Measurements from ENCODE around the gene GRM8. TPM values are rescaled to one million over a fixed set of nuclear protein-coding genes. Genes with fewer than 3 reads are reported as not detected.

Gene GRM8
- total RNA-seq, 1 experiment from 2014 or later: 1.8 TPM

DNA sequence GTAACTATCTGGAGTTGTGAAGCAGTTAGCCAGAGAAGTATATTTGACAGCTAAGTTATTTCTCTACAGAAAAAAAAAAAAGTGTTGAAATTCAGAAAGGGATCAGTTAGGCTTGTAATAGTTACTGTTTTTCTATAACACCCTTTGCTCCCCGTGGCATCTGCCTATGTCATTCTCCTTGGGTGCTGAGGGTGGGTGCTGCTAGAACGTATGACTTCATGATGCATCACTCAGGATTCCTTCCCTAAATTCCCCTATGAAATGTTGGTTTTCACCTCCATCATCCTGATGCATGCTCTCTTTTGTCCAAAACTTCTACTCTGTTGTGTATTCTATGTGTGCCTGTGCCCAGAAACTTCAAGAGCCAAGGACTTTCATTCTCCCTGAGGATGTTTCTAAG, 536.4 kb downstream of the GRM8 start:
- Histone ChIP-seq H2AFZ (ENCODE audit: low read length) (no peak overlapping the region), H3K9me3 (ENCODE audit: control insufficient read depth, low read depth, low read length) (no peaks in the 10 kb centered on the region), H3T11ph (ENCODE audit: low read length) (no peak overlapping the region), H3K9ac (ENCODE audit: extremely low read depth, insufficient read length, low read length) (no peak overlapping the region), H2BK5ac (ENCODE audit: insufficient read length, low read length) (no peak overlapping the region), H4K5ac (ENCODE audit: insufficient read length, low read depth, low read length) (no peak overlapping the region), H3K14ac (ENCODE audit: insufficient read depth, low read length) (no peak overlapping the region), H3K27me3 (ENCODE audit: insufficient read depth, low read length) (no peaks in the 10 kb centered on the region), H2AK5ac (ENCODE audit: insufficient read length, low read length) (no peak overlapping the region), H2BK120ac (ENCODE audit: low read depth, low read length, poor library complexity, severe bottlenecking) (no peak overlapping the region), H3K23ac (ENCODE audit: insufficient read length, low read depth, low read length) (no peak overlapping the region), H2BK20ac (ENCODE audit: low read depth, low read length, poor library complexity, severe bottlenecking) (no peak overlapping the region), H4K20me1 (ENCODE audit: control insufficient read depth, insufficient read depth, insufficient read length) (no peaks in the 10 kb centered on the region), H3K79me1 (ENCODE audit: insufficient read depth, low read depth, low read length, poor library complexity, severe bottlenecking) (no peaks in the 10 kb centered on the region), H3K4ac (ENCODE audit: low read depth, low read length) (no peak overlapping the region), H2BK15ac (ENCODE audit: low read depth, low read length) (no peak overlapping the region), H4K91ac (ENCODE audit: insufficient read length, low read depth, low read length) (no peak overlapping the region), H3K18ac (ENCODE audit: insufficient read length, low read depth, low read length) (no peak overlapping the region), H2BK12ac (ENCODE audit: insufficient read length, low read depth, low read length) (no peak overlapping the region), H3K56ac (ENCODE audit: insufficient read length, low read depth, low read length) (no peak overlapping the region), H4K8ac (replicated peaks; ENCODE audit: insufficient read length, low read depth, low read length) (no peak overlapping the region), H3K4me2 (ENCODE audit: insufficient read depth, insufficient read length, low read length) (no peak overlapping the region), H3K79me2 (ENCODE audit: insufficient read depth, low read length) (no peaks in the 10 kb centered on the region), H3K27ac (ENCODE audit: insufficient read length, low read depth, low read length) (no peak overlapping the region), H3K23me2 (ENCODE audit: insufficient read length, low read depth, low read length, poor library complexity, severe bottlenecking) (no peaks in the 10 kb centered on the region), H3K4me1 (ENCODE audit: insufficient read depth, low read length) (no peaks in the 10 kb centered on the region)
- H3K4me3 Mint-ChIP-seq: no peak overlapping the region
- H3K27me3 Mint-ChIP-seq (ENCODE audit: low read depth): no peaks in the 10 kb centered on the region
- peaks cover 3 to 6% of the 10 kb centered on the region in 2 experiments for H3K9me3 Mint-ChIP-seq
- no CpG with 5 or more reads among the region's 2 CpGs for WGBS (ENCODE audit: extremely low coverage, insufficient read length, low lambda C conversion rate)
- no peak for DNase-seq
- no peak overlapping the region for H3K27ac Mint-ChIP-seq
- H3K36me3 Mint-ChIP-seq (ENCODE audit: insufficient read depth in 1 of 3, low read depth in 3 of 3): no peaks in the 10 kb centered on the region; a peak in 2 of 7 replicates
- TF ChIP-seq CTCF (conservative IDR thresholded peaks at IDR 0.05): no peak
- H3K4me1 Mint-ChIP-seq: peaks cover 2 to 3% of the 10 kb centered on the region in 2 experiments; a peak in 2 of 4 replicates

Data from H9 (cell line).